SH-SY5Y (cell line): ENCODE data around the gene LRFN2.

Source experiments
- GATA2 ChIP-seq: IDR thresholded peaks from 2 replicates; pipeline ENCODE4 v1.6.1; 2011; ENCODE audit warnings: mild to moderate bottlenecking, low read depth, low read length
- GATA3 ChIP-seq: IDR thresholded peaks from 2 replicates; pipeline ENCODE4 v1.6.1; 2011; ENCODE audit warnings: low read depth, mild to moderate bottlenecking, low read length, moderate library complexity

DNA sequence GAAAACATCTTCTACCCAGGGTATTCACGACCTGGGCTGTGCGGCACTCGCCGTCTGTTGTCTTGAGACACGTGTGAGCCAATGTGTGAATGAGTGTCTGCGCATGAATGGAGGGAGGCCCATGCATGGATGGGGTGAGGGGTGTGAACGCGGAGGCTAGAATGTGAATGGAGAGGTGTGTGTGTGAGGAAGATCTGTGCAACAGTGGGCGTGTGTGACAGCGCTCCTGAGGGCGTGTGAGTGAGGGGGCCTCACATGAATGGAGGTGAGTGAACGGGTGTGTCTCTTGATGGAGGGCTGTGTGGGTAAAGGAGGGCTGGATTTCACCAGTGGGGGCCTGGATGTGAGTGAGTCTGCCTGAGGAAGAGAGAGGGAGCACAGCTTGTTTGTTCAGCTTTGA is 146.0 kb downstream of the LRFN2 start:
- TF ChIP-seq GATA3, result no peak
- no peak for TF ChIP-seq GATA2
